ENCODE data around the gene KCNIP3.

The KCNIP3 gene

GRCh38 chr2:95319481-95320343 lies 22.6 kb downstream of the KCNIP3 start:
- H3K27me3 ChIP-seq (ENCODE audit: insufficient read depth, poor library complexity, severe bottlenecking), result no peaks in the 10 kb centered on the region
- H3K4me3 ChIP-seq (replicated peaks; ENCODE audit: insufficient read depth, low read length), result no peak overlapping the region
- DNase-seq (ENCODE audit: low read depth in 1 of 2, low spot score in 1 of 2), result no peak
- TF ChIP-seq SPI1 (IDR thresholded peaks at IDR 0.05; ENCODE audit: borderline replicate concordance, low read depth) (no peak), GABPA (IDR thresholded peaks at IDR 0.05; ENCODE audit: low read depth) (no peak), POLR2AphosphoS5 (IDR thresholded peaks at IDR 0.05; ENCODE audit: low read depth) (no peak), REST (IDR thresholded peaks at IDR 0.05; ENCODE audit: insufficient replicate concordance, low read depth) (no peak)
- TF ChIP-seq, protein P1, sequence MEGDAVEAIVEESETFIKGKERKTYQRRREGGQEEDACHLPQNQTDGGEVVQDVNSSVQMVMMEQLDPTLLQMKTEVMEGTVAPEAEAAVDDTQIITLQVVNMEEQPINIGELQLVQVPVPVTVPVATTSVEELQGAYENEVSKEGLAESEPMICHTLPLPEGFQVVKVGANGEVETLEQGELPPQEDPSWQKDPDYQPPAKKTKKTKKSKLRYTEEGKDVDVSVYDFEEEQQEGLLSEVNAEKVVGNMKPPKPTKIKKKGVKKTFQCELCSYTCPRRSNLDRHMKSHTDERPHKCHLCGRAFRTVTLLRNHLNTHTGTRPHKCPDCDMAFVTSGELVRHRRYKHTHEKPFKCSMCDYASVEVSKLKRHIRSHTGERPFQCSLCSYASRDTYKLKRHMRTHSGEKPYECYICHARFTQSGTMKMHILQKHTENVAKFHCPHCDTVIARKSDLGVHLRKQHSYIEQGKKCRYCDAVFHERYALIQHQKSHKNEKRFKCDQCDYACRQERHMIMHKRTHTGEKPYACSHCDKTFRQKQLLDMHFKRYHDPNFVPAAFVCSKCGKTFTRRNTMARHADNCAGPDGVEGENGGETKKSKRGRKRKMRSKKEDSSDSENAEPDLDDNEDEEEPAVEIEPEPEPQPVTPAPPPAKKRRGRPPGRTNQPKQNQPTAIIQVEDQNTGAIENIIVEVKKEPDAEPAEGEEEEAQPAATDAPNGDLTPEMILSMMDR (IDR thresholded peaks at IDR 0.05; ENCODE audit: insufficient read depth, low read length), result no peak
- H3K27ac ChIP-seq (replicated peaks), result no peak overlapping the region

- Histone ChIP-seq H3K27ac (replicated peaks) (no peak overlapping the region), H3K4me3 (replicated peaks; ENCODE audit: insufficient read depth, low read length) (no peak overlapping the region), H3K27me3 (ENCODE audit: insufficient read depth, poor library complexity, severe bottlenecking) (no peaks in the 10 kb centered on the region)
- DNase-seq (ENCODE audit: low read depth in 1 of 2, low spot score in 1 of 2), result no peak
- TF ChIP-seq, protein P1 (IDR thresholded peaks at IDR 0.05; ENCODE audit: insufficient read depth, low read length), result no peak
- TF ChIP-seq GABPA (IDR thresholded peaks at IDR 0.05; ENCODE audit: low read depth) (no peak), SPI1 (IDR thresholded peaks at IDR 0.05; ENCODE audit: borderline replicate concordance, low read depth) (no peak), REST (IDR thresholded peaks at IDR 0.05; ENCODE audit: insufficient replicate concordance, low read depth) (no peak), POLR2AphosphoS5 (IDR thresholded peaks at IDR 0.05; ENCODE audit: low read depth) (no peak)
Observed at GRCh38 chr2:95320344-95320712, 23.2 kb downstream of the KCNIP3 start.

- DNase-seq (ENCODE audit: low read depth in 1 of 2, low spot score in 1 of 2), result no peak
- Histone ChIP-seq H3K27ac (replicated peaks) (no peak overlapping the region), H3K27me3 (ENCODE audit: insufficient read depth, poor library complexity, severe bottlenecking) (no peaks in the 10 kb centered on the region), H3K4me3 (replicated peaks; ENCODE audit: insufficient read depth, low read length) (no peak overlapping the region)
- TF ChIP-seq SPI1 (IDR thresholded peaks at IDR 0.05; ENCODE audit: borderline replicate concordance, low read depth) (no peak), POLR2AphosphoS5 (IDR thresholded peaks at IDR 0.05; ENCODE audit: low read depth) (no peak), GABPA (IDR thresholded peaks at IDR 0.05; ENCODE audit: low read depth) (no peak), REST (IDR thresholded peaks at IDR 0.05; ENCODE audit: insufficient replicate concordance, low read depth) (no peak)
- TF ChIP-seq, protein P1 (IDR thresholded peaks at IDR 0.05; ENCODE audit: insufficient read depth, low read length), result no peak
Observed at GRCh38 chr2:95320986-95321767, 24.0 kb downstream of the KCNIP3 start.
